NCI-H510A (cell line): ENCODE data around the gene LIMK1.
"Not testable (repeated sequence)": the region's sequence is repeated elsewhere in the genome, so short reads cannot be mapped to it uniquely, and the experiment has no call there.

ENCODE experiments used
- DNase-seq: peaks from one replicate; lab custom pipeline; 2025; lab: John Stamatoyannopoulos, UW

LIMK1 gene

DNA sequence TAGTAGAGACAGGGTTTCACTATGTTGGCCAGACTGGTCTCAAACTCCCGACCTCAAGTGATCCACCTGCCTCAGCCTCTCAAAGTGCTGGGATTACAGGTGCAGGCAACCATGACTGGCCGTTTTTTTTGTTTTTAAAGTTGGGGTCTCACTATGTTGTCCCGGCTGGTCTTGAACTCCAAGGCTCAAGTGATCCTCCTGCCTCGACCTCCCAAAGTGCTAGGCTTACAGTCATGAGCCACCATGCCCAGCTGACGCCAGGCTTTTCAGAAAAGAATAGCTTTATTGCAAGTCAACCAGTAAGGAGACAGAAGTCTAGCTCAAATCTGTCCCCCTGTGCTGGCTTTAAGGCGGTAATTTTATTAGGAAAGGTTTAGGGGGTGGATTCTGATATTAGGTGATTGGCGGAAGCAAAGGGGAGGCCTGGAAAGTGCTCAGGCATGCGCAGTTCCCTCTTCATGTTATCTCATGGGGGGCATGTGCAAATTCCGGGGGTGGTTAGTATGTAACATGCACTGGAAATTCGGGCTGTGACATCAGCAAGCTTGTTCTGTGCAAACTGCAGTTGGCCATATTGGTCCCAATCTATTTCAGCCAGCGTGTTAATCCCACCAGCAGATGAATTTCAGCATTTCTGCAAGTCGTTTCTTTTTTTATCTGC is 42.7 kb downstream of the LIMK1 start:
- no peak for DNase-seq

DNA sequence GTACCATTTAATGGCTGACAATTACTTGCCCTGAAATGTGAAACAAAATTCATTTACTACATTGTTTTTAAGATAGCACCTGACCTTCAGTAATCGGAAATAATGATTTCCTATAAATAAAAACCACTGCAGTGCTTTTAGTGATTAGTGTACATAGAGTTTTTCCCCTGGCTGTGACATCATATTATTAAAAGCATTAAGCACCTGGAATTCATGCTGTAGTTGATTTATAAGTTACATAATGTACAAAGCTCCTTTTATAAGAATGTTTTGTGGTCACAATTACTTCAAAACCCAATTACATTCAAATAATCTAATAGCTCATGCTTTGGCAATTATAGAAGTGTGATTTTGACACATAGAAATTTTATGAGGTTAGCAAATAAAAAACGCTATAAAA is 46.3 kb downstream of the LIMK1 start:
- no peak for DNase-seq

DNA sequence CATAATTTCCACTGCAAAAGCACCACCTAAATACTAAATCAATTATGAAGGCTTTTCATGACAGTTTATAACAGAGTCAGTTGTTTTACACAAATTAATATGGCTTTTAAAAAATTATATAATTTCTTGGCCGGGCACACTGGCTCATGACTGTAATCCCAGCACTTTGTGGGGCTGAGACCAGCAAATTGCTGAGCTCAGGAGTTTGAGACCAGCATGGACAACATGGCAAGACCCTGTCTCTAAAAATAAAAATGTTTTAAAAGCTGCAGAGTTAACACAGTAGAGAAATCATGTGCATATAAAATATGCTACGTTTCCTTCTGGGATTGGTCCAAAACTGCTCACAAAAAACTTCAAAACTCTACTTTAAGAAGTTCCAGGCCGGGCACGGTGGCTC is 46.9 kb downstream of the LIMK1 start:
- DNase-seq = no peak

DNA sequence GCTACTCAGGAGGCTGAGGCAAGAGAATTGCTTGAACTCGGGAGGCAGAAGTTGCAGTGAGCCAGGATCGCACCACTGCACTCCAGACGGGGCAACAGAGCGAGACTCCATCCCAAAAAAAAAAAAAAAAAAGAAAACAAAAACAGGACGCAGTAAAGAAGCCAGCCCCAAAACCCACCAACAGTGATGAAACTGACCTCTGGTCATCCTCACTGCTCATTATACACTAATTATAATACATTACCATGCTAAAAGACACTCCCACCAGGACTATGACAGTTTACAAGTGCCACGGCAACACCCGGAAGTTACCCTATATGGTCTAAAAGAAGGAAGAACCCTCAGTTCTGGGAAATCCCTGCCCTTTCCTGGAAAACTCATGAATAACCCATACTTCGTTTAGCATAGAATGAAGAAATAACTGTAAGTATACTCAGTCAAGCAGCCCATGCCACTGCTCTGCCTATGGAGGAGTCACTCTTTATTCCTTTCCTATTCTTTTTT is 50.6 kb downstream of the LIMK1 start:
- DNase-seq = no peak

DNA sequence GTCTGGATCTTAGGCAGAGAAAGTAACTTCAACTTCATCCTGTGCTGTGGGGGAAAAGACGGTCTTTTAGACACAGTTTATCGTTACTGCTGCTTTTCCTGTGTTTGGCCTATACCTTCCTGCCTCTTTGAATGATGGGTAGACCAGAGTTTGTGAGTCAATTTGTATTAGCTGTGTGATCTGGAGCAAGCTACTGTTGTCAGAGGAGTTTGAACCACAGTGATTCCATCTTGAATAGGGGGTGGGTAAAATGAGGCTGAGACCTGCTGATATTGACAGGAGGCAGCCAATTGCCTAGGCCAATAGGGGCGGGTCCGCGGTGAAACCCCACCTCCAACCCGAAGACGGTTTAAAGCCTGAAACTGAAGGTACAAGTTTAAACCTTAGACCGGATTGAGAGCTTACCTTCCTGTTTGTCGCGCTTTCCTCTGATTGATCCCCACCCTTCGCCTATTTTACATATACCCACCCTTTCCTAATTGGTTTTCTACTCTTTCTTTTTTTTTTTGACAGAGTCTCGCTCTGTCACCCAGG is 54.8 kb downstream of the LIMK1 start:
- no peak for DNase-seq

DNA sequence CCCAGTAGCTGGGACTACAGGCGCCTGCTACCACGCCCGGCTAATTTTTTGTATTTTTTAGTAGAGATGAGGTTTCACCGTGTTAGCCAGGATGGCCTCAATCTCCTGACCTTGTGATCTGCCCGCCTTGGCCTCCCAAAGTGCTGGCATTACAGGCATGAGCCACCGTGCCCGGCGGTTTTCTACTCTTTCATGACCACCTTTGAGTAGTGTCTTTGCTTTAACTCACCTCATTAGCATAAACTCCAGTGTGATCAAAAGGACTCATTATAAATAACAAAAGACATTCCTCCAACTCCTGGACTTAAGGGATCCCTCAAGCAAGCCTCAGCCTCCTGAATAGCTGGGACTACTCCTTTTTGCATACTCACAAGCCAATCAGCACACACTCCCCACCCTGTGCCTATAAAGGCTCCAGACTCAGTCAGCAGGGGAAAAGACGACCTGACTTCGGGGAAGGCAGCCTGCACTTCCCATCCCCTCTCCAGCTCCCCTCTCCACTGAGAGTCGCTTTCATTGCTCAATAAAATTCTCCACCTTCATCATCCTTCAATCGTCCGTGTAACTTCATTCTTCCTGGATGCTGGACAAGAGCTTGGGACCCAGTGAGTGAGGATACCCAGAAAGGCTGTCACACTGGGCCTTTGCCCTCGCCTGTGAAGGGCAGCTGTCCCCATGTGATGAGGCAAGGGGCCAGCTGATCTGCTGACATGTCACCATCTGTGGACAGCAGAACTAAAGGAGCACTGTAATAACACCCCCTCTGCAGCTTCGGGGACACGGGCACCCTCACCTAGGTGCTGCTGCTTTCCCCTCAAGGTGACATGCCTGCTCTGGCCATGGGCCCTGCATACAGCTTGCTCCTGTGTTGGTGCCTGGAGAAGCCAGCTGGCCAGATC is 55.6 kb downstream of the LIMK1 start:
- DNase-seq = no peak

DNA sequence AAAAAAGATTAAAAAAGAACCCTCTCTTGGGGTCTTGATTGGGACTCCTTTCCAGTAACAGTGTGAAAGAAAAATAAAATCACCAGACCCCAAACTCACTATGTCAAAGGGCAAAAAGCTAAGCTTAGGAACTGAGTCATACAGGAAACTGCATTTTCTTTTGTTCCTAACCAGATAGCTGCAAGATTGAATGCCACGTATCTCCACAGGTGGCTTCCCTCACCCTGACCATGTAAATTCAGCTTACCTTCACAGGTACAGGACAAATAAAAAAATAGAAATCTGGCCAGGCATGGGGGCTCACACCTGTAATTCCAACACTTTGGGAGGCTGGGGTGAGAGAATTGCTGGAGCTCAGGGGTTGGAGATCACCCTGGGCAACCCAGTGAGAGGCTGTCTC is 58.1 kb downstream of the LIMK1 start:
- no peak for DNase-seq

DNA sequence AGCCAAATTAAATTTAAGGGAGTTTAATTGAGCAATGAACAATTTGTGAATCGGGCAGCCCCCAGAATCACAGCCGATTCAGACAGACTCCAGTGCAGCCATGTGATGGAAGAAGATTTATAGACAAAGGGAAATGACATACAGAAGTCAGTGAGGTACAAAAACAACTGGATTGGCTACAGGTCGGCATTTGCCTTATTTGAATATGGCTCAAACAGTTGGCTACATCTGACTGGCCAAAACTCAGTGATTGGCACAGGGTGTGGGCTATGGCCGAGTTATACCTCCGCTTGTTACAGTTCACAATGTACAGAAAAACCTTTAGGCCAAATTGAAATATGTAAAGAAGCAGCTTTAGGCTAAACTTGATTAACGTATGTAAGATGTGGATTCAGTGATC is 59.8 kb downstream of the LIMK1 start:
- no peak for DNase-seq

DNA sequence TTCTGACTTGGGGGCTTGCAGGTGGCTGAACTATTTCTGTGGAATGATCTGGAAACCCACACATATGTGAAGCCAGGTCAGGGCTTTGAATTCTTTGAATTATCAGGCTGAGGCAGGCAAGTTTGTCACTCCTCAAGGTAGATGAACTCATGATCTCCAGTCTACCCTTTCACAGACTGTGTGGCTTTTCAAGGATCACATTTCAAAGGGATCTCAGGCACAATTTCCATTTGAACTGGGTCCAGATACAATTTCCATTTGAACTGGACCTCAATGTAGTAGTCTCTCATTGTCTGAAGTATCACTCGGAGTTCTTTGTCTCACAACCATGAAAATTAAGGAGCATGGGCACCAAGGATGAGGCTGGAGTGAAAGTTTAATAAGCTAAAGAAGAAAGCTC is 64.9 kb downstream of the LIMK1 start:
- DNase-seq = no peak

DNA sequence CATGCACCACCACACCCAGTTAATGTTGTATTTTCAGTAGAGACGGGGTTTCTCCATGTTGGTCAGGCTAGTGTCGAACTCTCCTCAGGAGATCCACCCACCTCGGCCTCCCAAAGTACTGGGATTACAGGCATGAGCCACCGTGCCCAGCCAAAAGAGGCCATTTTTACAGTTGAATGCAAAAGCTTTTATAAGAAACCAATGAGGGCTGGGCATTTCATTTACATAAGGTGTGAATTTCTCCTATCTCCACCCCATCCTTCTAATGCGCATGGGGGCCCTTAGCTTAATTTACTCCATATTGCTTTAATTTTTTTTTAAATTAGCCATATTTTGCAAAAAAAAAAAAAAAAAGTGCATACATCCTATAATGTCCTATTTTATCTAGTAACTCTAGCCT is 65.5 kb downstream of the LIMK1 start:
- DNase-seq = no peak

DNA sequence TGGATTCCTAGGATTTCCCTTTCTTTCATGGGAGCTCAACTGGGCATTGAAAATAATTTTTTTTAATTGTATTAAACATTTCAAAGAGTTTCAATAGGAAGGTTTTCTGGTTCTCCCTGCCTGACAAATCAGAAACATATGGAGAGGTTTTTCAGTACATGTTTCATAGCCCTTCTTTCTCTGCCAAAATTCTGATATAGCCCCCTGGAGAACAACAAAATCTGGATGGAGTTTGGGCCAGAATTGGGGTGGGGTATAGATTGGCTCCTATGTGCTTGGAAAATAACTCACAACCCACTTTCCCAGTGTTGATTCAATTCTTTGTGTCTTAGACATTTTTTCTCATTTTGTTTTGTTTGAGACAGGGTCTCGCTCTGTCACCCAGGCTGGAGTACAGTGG is 66.0 kb downstream of the LIMK1 start:
- no peak for DNase-seq

DNA sequence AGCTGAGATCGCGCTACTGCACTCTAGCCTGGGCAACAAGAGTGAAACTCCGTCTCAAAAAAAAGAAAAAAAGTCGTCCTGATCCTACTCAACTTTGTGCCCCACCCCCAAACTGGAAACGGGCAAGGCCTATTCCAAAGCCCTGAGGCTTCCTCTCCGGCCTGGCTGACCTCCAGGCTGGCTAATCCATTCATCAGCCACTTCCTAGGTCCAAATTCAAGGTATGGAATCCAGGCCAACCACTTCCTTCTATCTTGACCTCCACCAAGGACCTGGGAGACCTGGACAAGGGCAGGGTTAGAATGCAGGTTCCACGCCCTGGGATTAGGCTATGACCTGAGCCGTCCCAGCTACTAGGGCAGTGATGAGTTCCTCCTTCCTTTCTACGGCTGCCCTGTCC is 70.1 kb downstream of the LIMK1 start:
- no peak for DNase-seq

DNA sequence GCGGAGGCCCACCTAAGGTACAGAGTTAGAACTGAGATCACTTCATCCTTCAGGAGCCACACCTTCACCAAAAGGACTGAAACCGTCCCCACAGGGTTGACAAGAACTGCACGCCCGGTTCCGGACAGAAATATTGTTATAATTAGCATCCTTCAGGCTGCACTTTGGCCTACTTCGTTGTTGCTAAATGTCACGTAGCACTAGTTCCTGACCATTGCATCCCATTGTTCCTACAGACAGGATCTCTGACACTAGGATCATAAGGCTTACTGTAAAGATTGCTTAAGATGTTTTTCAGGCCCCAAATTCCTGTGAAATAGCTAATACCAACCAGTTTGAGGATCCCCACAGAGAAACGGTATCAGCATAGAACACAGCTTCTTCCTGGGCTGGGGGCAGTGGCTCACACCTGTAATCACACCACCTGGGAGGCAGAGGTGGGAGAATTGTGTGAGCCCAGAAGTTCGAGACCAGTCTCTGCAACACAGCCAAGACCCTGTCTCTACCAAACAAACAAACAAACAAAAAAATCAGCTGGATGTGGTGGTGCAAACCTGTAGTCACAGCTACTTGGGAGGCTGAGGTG is 72.3 kb downstream of the LIMK1 start:
- DNase-seq = no peak

DNA sequence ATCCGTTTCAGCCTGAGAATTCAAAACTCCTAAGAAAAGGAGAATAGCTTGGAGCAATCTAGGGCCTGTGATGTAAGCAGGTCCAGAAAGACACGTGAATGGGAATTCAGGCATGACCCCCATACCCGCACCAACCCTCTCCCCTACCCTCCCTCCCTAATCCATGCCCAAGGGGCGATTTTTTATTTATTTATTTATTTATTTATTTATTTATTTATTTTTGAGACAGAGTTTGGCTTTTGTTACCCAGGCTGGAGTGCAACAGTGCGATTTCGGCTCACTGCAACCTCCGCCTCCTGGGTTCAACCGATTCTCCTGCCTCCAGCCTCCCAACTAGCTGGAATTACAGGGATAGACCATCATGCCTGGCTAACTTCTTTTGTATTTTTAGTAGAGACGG is 74.0 kb downstream of the LIMK1 start:
- DNase-seq = no peak

DNA sequence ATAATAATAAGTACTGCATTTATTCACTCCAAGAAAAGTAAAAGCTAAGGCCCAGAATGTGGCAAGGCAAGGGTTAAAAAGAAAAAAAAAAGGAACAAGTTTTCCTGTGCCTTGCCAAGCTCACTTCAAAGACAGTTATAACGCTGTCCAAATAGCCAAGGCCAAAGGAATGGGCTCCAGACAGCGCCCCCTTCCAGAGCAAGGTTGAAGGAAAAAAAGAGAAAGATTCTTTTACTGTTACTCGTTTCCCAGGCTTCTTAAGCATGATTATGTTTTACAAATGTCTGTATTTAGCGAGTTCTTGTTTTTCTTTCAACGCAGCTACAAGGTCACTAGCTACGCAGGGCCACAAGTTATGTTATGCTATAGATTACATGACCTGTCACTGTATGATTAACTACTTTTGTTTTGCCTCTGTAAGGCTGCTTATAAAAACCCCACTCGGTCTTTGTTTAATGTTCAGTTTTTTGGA is 81.4 kb downstream of the LIMK1 start:
- DNase-seq = no peak

DNA sequence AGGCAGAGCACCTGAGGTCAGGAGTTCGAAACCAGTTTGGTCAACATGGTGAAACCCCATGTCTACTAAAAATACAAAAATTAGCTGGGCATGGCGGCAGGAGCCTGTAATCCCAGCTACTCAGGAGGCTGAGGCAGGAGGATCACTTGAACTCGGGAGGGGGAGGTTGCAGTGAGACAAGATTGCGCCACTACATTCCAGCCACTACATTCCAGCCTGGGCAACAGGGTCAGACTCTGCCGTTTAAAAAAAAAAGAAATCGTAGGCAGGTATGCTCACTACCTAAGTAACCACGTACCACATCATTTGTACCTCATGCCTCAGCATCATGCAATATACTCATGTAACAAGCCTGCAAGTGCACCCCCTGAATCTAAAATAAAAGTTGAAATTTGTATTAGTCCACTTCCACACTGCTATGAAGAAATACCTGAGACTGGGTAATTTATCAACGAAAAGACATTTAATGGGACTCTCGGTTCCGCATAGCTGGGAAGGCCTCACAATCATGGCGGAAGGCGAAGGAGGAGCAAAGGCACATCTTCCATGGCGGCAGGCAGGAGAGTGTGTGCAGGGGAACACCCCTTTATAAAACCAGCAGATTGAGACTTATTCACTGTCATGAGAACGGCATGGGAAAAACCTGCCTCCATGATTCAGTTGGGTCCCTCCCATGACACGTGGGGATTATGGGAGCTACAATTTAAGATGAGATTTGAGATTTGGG is 82.4 kb downstream of the LIMK1 start:
- DNase-seq = no peak

DNA sequence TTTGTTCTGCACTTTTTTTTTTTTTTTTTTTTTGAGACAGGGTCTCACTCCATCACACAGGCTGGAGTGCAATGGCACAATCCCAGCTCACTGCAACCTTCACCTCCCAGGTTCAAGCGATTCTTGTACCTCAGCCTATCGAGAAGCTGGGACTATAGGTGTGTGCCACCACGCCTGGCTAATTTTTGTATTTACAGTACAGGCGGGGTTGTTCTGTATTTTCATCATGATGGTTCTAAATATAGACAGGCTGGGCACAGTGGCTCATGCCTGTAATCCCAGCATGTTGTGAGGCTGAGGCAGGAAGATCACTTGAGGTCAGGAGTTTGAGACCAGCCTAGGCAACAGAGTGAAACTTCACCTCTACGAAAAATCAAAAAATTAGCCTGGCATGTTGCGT is 83.7 kb downstream of the LIMK1 start:
- DNase-seq = not testable (repeated sequence)
